IPS-15b (cell line): ENCODE measurements around the gene STING1.
"Not testable (repeated sequence)": the region's sequence is repeated elsewhere in the genome, so short reads cannot be mapped to it uniquely, and the experiment has no call there.

Experiments
- H3K27me3 ChIP-seq: one replicate; pipeline ENCODE4 v1.6.1; 2013; ENCODE audit warnings: low read length; ENCODE audit not compliant: control insufficient read depth, insufficient read depth
- H3K36me3 ChIP-seq: one replicate; pipeline ENCODE4 v1.6.1; 2013; ENCODE audit warnings: low read length; ENCODE audit not compliant: control insufficient read depth, insufficient read depth
- H3K4me1 ChIP-seq: one replicate; pipeline ENCODE4 v1.6.1; 2013; ENCODE audit warnings: mild to moderate bottlenecking, low read length; ENCODE audit not compliant: control insufficient read depth, insufficient read depth
- H3K4me3 ChIP-seq: one replicate; pipeline ENCODE4 v1.5.1; 2013; ENCODE audit warnings: low read depth, low read length
- H3K9ac ChIP-seq: one replicate; pipeline ENCODE4 v1.6.1; 2013; ENCODE audit warnings: low read depth, mild to moderate bottlenecking, low read length
- H3K9me3 ChIP-seq: one replicate; pipeline ENCODE4 v1.6.1; 2013; ENCODE audit warnings: mild to moderate bottlenecking, low read length; ENCODE audit not compliant: control insufficient read depth, insufficient read depth

Gene STING1

GRCh38 chr5:139482050-139482889 lies at the start of gene STING1:
Gene STING1, minus strand, starts transcription at chr5:139482758. Its CDS starts 1,054 bp downstream, at chr5:139481704.
- no peaks in the 10 kb centered on the region for H3K36me3 ChIP-seq
- no peak within 1 kb of the TSS for H3K4me3 ChIP-seq
- H3K9ac ChIP-seq, result no peak within 1 kb of the TSS
- no peaks in the 10 kb centered on the region for H3K27me3 ChIP-seq
- H3K9me3 ChIP-seq, result no peaks in the 10 kb centered on the region
- H3K4me1 ChIP-seq, result no peaks in the 10 kb centered on the region

DNA sequence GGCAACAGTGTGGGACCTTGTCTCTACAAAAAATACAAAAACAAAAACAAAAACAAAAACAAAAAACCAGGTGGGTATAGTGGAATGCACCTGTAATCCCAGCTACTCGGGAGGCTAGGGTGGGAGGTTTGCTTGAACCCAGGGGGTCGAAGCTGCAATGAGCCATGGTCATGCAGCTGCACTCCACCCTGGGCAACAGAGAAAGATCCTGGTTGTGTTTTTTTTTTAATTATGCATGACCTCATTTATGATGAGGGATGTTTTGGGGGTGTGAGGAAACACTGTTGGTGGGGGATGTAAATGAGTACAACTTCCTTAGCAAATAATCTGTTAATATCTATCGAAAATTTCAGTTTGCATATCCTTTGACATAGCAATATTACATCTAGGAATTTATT lies 49.2 kb upstream of the STING1 start:
- Histone ChIP-seq H3K4me1 (peaks cover 6% of the 10 kb centered on the region), H3K27me3 (no peaks in the 10 kb centered on the region), H3K4me3 (no peak overlapping the region), H3K9ac (no peak overlapping the region), H3K36me3 (no peaks in the 10 kb centered on the region), H3K9me3 (no peaks in the 10 kb centered on the region)

GRCh38 chr5:139530079-139530478 lies 47.5 kb upstream of the STING1 start:
- peaks cover 16% of the 10 kb centered on the region for H3K4me1 ChIP-seq
- H3K36me3 ChIP-seq, H3K4me3 ChIP-seq, H3K27me3 ChIP-seq, H3K9me3 ChIP-seq, H3K9ac ChIP-seq: not testable (repeated sequence)

DNA sequence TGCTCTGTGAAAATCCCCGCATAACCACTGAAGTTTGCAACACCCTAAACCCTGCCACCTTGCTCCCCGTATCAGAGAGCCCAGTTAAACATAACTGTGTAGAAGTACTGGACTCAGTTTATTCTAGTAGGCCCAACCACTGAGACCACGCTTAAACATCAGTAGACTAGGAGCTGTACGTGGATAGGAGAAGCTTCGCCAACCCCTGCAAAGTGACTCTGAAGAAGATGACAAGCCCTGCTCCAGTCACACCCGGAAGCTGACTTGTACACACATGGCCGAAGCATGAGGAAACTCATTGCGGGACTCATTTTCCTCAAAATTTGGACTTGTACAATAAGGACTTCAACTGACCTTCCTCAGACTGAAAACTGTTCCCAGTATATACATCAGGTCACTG lies 46.1 kb upstream of the STING1 start:
- not testable (repeated sequence) for H3K9ac ChIP-seq, H3K27me3 ChIP-seq, H3K36me3 ChIP-seq, H3K4me3 ChIP-seq, H3K9me3 ChIP-seq
- H3K4me1 ChIP-seq, result peaks cover 23% of the 10 kb centered on the region

GRCh38 chr5:139527896-139528467 lies 45.4 kb upstream of the STING1 start:
- not testable (repeated sequence) for H3K36me3 ChIP-seq, H3K27me3 ChIP-seq, H3K9ac ChIP-seq, H3K4me3 ChIP-seq, H3K9me3 ChIP-seq
- peaks cover 28% of the 10 kb centered on the region for H3K4me1 ChIP-seq

DNA sequence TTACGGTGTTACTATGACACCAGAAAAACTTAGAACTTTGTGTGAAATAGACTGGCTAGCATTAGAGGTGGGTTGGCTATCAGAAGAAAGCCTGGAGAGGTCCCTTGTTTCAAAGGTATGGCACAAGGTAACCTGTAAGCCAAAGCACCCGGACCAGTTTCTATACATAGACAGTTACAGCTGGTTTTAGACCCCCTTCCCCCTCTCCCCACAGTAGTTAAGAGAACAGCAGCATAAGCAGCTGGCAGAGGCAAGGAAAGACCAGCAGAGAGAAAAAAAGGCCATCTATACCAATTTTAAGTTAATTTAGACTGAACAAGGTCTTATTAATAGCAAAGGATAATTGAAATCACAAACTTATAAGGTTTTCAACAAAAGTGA lies 44.5 kb upstream of the STING1 start:
- not testable (repeated sequence) for H3K36me3 ChIP-seq, H3K4me3 ChIP-seq, H3K27me3 ChIP-seq, H3K9ac ChIP-seq, H3K9me3 ChIP-seq
- peaks cover 28% of the 10 kb centered on the region for H3K4me1 ChIP-seq

GRCh38 chr5:139526309-139527089 lies 43.9 kb upstream of the STING1 start:
- peaks cover 28% of the 10 kb centered on the region for H3K4me1 ChIP-seq
- H3K27me3 ChIP-seq, H3K36me3 ChIP-seq, H3K4me3 ChIP-seq, H3K9ac ChIP-seq, H3K9me3 ChIP-seq: not testable (repeated sequence)

GRCh38 chr5:139525586-139526308 lies 43.2 kb upstream of the STING1 start:
- H3K27me3 ChIP-seq, H3K36me3 ChIP-seq, H3K4me3 ChIP-seq, H3K9me3 ChIP-seq, H3K9ac ChIP-seq: not testable (repeated sequence)
- H3K4me1 ChIP-seq, result peaks cover 28% of the 10 kb centered on the region

DNA sequence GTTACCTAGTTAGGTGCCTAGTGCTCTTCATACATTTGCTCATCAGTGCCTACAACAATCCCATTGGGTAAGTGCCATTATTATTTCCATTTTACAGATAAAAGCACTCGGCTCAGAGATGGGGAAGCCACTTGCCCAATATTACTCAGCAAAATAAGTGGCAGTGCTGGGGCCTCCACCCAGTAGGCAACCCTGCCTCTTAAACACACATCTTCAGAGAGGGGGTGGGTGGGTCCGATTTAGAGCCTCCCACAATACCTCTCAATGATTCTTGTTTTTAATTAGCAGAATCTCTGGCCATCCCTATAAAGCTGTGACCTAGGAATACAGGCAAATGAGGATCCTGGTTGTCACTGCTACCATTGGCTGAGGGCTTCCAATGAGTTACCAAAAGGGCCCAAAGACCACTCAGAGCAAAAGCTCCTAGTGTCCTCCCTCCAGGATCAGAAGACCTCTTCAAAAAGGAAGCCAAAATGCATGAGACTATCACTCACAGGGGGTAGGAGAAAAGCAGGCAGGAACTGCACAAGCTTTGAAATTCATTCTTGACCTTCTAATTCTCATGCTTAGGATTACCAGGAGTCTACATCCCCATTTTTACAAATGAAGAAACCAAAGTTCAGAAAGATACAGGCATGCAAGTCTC lies 42.5 kb upstream of the STING1 start:
- Histone ChIP-seq H3K4me3 (peak overlapping the region; percentile 16), H3K9me3 (no peaks in the 10 kb centered on the region), H3K27me3 (peaks cover 4% of the 10 kb centered on the region), H3K9ac (no peak overlapping the region), H3K4me1 (peaks cover 28% of the 10 kb centered on the region), H3K36me3 (no peaks in the 10 kb centered on the region)

DNA sequence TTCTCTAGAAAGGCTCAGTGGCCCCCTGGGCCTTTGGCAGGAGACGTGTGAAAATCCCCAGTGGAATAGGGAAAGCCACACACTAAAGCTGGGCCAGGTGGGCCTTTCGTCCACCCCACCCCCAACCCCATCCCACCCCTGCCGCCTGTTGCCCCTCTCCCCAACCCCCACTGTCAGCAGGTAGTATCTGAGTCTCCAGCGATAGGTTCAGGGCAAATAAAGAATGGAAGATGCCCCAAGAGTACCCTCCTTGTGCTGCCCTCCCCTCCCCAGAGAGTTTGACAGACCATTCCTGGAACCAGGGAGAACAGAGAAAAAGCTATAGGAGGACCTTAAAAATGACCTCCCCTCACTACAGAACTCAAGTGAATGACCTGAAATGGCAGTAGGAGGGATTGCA lies 41.9 kb upstream of the STING1 start:
- Histone ChIP-seq H3K4me1 (peaks cover 28% of the 10 kb centered on the region), H3K9ac (no peak overlapping the region), H3K36me3 (no peaks in the 10 kb centered on the region), H3K27me3 (peaks cover 4% of the 10 kb centered on the region), H3K9me3 (no peaks in the 10 kb centered on the region), H3K4me3 (no peak overlapping the region)
